Measurements from ENCODE around the gene C19orf73. TPM values are rescaled to one million over a fixed set of nuclear protein-coding genes. Genes with fewer than 3 reads are reported as not detected.
A peak's percentile ranks its signal among the peaks of the same experiment; 100 is the strongest.

C19orf73 gene
- total and polyA plus RNA-seq, 4 donors, result 0.56 to 2.1 (median 1.7) TPM

- Histone ChIP-seq H3K27ac (ENCODE audit: low read depth in 1 of 2, low read length in 2 of 2) (peak within 1 kb of the TSS; percentile 16 to 37), H3K4me1 (ENCODE audit: control insufficient read depth in 4 of 4, insufficient read depth in 4 of 4, low read length in 3 of 4) (peaks cover 3 to 18% (median 13%) of the 10 kb centered on the region in 4 donors)
Observed at GRCh38 chr19:49155005-49155819, 36.3 kb upstream of the C19orf73 start, which contains the start of gene HRC. Gene HRC, minus strand, starts transcription at chr19:49155396. Its CDS starts 159 bp downstream, at chr19:49155237.

More at GRCh38 chr19:49155005-49155819, 36.3 kb upstream of the C19orf73 start, which contains the start of gene HRC:
- no peak for TF ChIP-seq MAX (IDR thresholded peaks at IDR 0.05)
- no peak for TF ChIP-seq EGR1 (IDR thresholded peaks at IDR 0.05; ENCODE audit: low read depth in 2 of 2)
- no peak for TF ChIP-seq TAF1 (conservative IDR thresholded peaks at IDR 0.05)
- TF ChIP-seq ATF3 (IDR thresholded peaks at IDR 0.05), result no peak
- TF ChIP-seq JUND (IDR thresholded peaks at IDR 0.05), result no peak
- TF ChIP-seq REST (IDR thresholded peaks at IDR 0.05), result no peak
- no peak for TF ChIP-seq YY1 (IDR thresholded peaks at IDR 0.05)
- TF ChIP-seq CTCF (IDR thresholded peaks at IDR 0.05; ENCODE audit: low read depth, low read length, missing input control), result no peak
- no peak for TF ChIP-seq RAD21 (IDR thresholded peaks at IDR 0.05)
- TF ChIP-seq HNF4G (IDR thresholded peaks at IDR 0.05), result no peak
- no peak for TF ChIP-seq ZBTB33 (IDR thresholded peaks at IDR 0.05)
- no peak for TF ChIP-seq NR2F2 (IDR thresholded peaks at IDR 0.05)
- TF ChIP-seq SP1 (IDR thresholded peaks at IDR 0.05), result no peak
- TF ChIP-seq RXRA (IDR thresholded peaks at IDR 0.05), result no peak
- no peak for TF ChIP-seq FOXA1 (IDR thresholded peaks at IDR 0.05)
- TF ChIP-seq GABPA (IDR thresholded peaks at IDR 0.05 in 1 of 2, conservative IDR thresholded peaks at IDR 0.05 in 1 of 2), result no peak
- no peak for TF ChIP-seq HNF4A (conservative IDR thresholded peaks at IDR 0.05)
- TF ChIP-seq FOXA2 (IDR thresholded peaks at IDR 0.05), result no peak
- Histone ChIP-seq H3K36me3 (ENCODE audit: control insufficient read depth in 4 of 4, insufficient read depth in 3 of 4, low read depth in 1 of 4, low read length in 3 of 4) (peaks cover 0 to 2% (median 0%) of the 10 kb centered on the region in 4 donors), H3K27me3 (ENCODE audit: control insufficient read depth in 4 of 4, insufficient read depth in 4 of 4, low read length in 3 of 4) (no peaks in the 10 kb centered on the region), H3K4me3 (ENCODE audit: low read depth in 1 of 3, low read length in 3 of 3) (no peak within 1 kb of the TSS), H3K9ac (ENCODE audit: low read depth in 1 of 2, low read length in 2 of 2) (no peak within 1 kb of the TSS), H3K9me3 (ENCODE audit: control insufficient read depth in 4 of 4, low read length in 3 of 4) (no peaks in the 10 kb centered on the region)
- peak; percentile 33 for DNase-seq (ENCODE audit: low spot score)
- WGBS, result 59% methylated on average over 19 of the region's 19 CpGs
